NCI-H510A treated with DMSO at 0.1 percent for 48 hours (cell line): ENCODE data around the gene USO1.
A peak's percentile ranks its signal among the peaks of the same experiment; 100 is the strongest.
"Not testable (repeated sequence)": the region's sequence is repeated elsewhere in the genome, so short reads cannot be mapped to it uniquely, and the experiment has no call there.

Experiments
- DNase-seq: peaks from one replicate; lab custom pipeline; 2025; lab: John Stamatoyannopoulos, UW

The USO1 gene

GRCh38 chr4:75724066-75724866 lies at the start of gene USO1:
Gene USO1, plus strand, starts transcription at chr4:75724577. Its CDS starts 243 bp downstream, at chr4:75724820.
- DNase-seq: peak; percentile 98

DNA sequence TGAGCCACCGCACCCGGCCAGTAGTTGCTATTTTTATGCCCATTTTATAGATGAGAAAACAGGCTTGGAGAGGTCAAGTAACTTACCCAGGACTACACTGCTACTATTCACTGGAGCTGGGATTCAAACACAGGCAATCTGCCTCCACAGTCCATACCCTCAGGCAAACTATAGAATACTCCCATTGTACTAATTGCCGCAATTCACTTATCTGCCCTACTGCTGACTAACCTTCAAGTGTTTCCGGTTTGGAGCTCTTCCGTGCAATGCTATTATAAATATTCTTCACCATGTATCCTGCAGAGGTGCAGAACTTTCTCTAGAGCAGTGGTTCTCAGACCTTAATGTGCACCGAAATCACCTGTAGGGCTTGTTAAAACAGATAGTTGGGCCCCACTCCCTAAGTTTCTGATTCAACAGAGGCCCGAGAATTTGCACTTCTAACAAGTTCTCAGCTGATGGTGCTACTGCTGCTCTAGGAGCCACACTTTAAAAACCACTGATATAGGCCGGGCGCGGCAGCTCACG lies 49.3 kb upstream of the USO1 start:
- peak; percentile 47 for DNase-seq

GRCh38 chr4:75678473-75678872 lies 45.9 kb upstream of the USO1 start:
- DNase-seq: no peak

GRCh38 chr4:75678965-75679364 lies 45.4 kb upstream of the USO1 start:
- no peak for DNase-seq

- no peak for DNase-seq
Observed at GRCh38 chr4:75679876-75680575, 44.4 kb upstream of the USO1 start.

DNA sequence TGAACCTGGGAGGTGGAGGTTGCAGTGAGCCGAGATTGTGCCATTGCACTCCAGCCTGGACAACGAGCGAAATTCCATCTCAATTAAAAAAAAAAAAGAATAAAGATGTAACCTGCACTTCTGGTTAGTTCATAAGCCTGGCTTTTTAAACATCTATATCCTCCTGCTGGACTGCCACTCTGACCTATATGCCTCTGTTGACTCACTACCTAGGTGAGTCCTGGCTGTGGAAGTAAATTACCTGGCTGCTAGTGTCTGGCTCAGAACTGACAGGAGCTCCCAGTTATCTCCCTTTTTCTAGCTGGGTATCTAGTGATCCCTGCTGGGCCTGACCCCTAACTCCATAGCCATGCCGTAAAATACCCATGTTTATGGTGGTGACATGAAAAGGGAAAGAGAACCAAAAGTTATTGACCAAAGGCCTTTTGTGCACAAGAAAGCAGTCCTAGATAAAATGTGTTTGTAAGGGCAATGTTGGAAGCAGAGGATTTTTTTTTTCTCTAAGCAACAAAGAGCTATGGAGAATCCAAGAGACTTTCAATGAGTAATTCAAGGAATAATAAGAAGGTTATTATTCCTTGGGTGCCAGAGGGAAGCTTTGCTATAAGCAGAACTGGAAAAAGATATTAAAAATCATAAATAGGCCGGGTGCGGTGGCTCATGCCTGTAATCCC lies 40.8 kb upstream of the USO1 start:
- DNase-seq: no peak

DNA sequence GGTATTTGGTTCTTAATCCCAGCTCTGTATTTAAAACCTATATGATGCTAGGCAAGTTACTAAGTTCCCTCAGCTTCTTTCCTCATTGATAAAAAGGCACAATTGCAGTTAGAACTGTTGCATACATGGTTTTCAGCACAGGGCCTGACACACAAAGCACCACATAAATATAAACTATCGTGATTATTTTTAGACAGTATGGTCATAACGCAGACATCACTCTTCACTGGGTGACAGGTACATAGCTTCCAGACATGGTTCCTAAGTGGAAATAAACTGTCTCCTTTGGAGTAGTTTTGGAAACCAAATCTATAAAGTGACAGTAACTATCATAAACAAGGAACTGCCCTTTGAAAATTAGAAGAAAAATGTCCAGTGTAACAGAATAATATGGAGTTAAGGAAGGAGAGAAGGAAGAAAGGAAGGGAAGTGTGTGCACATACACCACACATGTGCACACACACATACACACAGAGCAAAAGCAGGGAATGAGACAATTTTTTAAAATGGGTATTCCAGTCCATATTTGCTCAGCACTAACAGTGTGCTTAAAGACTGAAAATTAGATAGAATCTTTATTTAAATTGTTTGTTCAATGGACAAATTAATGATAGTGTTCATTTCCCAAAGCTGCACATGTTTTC lies 38.7 kb upstream of the USO1 start:
- no peak for DNase-seq

DNA sequence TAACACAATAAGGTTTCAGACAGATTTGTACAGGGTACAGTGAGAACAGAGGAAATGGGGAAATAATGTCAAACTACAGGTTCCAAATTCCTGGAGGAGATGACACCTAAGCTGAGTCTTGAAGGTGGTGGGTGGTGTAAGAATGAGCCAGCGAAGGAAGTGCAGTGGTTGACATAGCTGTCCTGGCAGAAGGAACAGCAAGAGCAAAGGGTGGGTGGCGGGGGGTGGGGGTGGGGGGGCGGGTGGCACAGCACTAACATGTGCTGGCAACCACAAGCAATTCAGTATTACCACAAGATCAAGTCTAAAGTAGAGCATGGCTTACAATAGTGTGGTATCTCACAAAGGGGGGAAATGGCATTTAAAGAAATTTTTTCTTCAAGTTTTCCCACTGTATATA lies 38.0 kb upstream of the USO1 start:
- no peak for DNase-seq

GRCh38 chr4:75687125-75687524 lies 37.3 kb upstream of the USO1 start:
- DNase-seq: not testable (repeated sequence)

- not testable (repeated sequence) for DNase-seq
Observed at GRCh38 chr4:75692066-75692465, 32.3 kb upstream of the USO1 start.

DNA sequence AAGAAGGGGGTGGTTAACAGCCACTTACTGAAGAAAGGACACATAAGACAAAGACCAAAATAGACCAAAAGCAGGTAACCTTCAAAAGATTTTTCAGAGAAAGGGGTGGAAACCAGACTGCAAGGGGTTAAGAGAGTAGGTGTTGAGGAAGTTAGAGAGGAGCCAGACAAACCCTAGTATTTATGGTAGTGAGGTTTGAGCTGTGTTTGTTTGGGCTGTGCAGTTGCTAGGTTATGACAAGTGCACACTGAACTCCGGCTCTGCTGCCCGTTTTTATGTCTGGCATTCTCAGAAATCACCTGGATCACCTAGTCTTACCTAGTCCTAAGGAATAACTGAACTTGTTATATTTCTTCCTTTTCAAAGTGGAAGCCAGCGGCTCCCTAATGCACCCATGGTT lies 28.3 kb upstream of the USO1 start:
- peak; percentile 14 for DNase-seq

DNA sequence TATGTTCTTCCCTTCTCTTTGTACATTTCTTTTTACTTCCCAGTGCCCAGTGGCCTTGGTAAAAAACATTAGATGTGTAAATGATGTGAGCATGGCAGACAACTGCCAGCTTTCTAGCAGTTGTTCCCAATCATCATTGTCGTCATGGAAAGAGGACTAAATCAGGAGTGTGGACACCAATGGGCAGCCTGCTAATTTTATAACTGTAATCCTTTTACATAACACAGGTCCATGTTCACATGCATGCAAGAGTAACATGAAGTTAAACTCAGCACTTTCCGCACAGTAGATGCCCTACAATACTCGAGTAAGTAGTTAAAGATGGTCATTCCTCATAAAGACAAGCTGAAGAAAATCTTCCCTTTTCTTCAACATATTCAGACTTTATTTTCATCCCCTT lies 27.8 kb upstream of the USO1 start:
- no peak for DNase-seq

GRCh38 chr4:75698162-75698962 lies 26.0 kb upstream of the USO1 start:
- DNase-seq: no peak

DNA sequence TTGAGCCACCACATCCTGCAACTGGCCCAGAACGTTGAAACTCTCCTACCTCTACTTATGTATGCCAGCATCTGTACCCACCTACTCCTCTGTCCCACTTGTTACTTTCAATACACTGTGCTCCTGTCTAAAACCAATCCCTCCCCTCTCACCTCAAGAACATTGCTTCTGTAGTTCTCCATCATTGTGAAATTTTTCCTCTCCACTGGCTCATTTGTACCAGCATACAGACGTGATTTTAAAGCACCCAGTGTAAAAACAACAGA lies 25.5 kb upstream of the USO1 start:
- DNase-seq: no peak

DNA sequence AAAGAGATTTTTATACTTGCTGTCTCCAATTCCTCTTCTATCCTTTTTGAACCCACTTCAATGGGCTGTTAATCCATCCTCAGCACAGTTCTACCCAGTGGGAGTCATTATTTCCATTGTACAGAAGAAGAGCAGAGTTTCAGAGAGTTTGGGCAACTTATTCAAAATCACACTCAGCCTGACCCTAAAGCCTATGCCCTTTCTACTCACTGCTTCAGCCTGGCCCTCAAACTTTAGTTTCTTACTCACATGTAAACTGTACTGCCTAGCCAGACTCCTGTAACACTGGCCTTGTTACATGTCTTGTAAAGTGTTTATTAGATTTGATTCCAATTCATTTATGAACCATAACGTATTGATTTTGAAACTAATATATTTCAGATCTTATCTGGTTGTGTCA lies 25.1 kb upstream of the USO1 start:
- DNase-seq: no peak

- no peak for DNase-seq
Observed at GRCh38 chr4:75702919-75703411, 21.4 kb upstream of the USO1 start.

DNA sequence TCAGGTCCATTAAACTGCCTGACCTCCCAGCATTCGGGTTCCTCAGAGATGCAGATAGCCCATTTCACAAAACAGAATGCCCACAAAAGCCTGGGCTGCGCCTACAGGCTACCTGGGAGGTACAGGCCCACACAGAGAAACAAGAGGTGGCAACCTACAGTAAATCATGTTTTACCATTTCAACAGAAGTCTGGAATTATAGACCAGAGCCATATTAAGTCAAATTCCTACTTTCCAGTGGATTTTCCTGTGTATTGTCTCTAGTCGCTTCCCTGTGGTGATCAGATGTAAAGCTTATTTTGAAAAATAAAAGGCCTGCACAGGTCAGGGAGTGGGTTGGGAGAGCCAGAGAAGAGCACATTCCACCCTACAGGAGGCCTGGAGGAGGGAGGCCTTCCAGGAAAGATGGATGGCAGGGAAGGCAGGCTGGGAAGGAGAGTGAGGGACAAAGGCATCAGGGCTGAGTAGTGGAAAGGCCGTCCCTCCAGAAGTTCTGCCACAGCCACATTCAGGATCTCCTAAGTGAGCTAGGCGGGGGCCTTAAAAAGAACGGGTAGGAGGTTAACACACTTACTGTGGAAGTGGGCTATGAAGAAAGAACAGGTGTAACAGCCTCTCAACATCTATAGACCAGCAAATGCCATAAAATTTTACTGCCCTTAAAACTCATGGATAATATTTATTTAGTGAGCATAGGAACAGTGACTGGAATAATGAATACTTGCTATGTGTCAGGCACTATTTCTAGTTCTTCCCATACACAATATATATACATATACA lies 19.0 kb upstream of the USO1 start:
- no peak for DNase-seq

GRCh38 chr4:75708218-75708691 lies 16.1 kb upstream of the USO1 start:
- no peak for DNase-seq

GRCh38 chr4:75710246-75710645 lies 14.1 kb upstream of the USO1 start:
- no peak for DNase-seq

DNA sequence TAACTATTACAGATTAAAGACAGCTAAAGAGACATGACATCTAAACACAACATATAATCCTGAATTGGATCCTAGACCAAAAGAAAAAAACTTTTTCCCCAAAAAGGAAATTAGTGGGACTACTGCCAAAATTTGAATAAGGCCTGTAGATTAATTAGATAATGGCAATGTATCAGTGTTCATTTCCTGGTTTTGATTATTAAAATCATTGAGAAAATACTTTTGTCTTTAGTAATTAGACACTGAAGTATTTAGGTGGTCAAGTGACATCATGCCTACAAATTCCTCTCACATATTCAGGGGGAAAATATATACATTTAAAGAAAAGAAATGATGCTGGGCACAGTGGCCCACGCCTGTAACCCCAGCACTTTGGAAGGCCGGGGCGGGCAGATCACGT lies 10.4 kb upstream of the USO1 start:
- no peak for DNase-seq

DNA sequence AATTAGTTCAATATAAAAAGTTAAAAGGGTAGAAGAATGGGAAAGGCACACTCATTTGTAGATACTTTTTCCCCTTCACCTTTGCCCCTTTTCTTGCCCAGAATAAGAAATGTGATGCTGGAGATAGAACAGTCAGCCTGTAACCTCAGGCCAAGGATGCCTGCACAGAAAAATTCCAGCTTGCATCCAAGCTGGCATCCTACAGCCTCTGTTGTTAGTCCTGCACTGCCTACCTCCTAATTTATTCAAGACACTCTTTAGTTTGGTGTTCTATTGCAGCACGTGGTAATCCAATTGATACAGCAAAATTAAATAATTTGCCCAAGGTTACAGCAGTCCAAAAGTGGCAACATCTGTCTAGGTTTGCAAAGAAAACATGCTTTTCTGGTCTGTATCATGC lies 9.7 kb upstream of the USO1 start:
- DNase-seq: no peak
